Skin epidermis (tissue), 12 donors: ENCODE data around the gene HACL1.

Experiments
- H3K27ac ChIP-seq, 21 experiments: fragments of 200-600 bp; sonication (generic) in 11 of 21; one replicate each; pipeline ENCODE4 v1.5.0; 2020; ENCODE audit warnings: mild to moderate bottlenecking in 3 of 21, inconsistent platforms in 2 of 21, moderate library complexity in 2 of 21
- H3K4me3 ChIP-seq, 7 experiments: fragments of 200-600 bp; sonication (generic) in 2 of 7; one replicate each; pipeline ENCODE4 v1.5.0; 2020; ENCODE audit warnings: inconsistent platforms in 2 of 7, mild to moderate bottlenecking in 2 of 7, moderate library complexity in 1 of 7

HACL1 gene

GRCh38 chr3:15591928-15592327 lies 9.4 kb downstream of the HACL1 start:
- H3K4me3 ChIP-seq, result no peak overlapping the region
- H3K27ac ChIP-seq, result no peak overlapping the region

GRCh38 chr3:15591242-15591641 lies 10.1 kb downstream of the HACL1 start:
- no peak overlapping the region for H3K4me3 ChIP-seq

GRCh38 chr3:15585111-15585845 lies 16.1 kb downstream of the HACL1 start:
- no peak overlapping the region for H3K27ac ChIP-seq
- H3K4me3 ChIP-seq, result no peak overlapping the region

More at GRCh38 chr3:15591242-15591641, 10.1 kb downstream of the HACL1 start:
- no peak overlapping the region for H3K27ac ChIP-seq

GRCh38 chr3:15581471-15582394 lies 19.6 kb downstream of the HACL1 start:
- Histone ChIP-seq H3K4me3 (no peak overlapping the region), H3K27ac (no peak overlapping the region)

GRCh38 chr3:15579051-15579450 lies 22.3 kb downstream of the HACL1 start:
- H3K27ac ChIP-seq, result peak overlapping the region in 2 of 21 experiments; percentile 3 to 49

GRCh38 chr3:15578289-15578867 lies 23.0 kb downstream of the HACL1 start:
- H3K4me3 ChIP-seq, result no peak overlapping the region
- peak overlapping the region in 3 of 21 experiments; percentile 3 to 49 (median 16) for H3K27ac ChIP-seq

More at GRCh38 chr3:15579051-15579450, 22.3 kb downstream of the HACL1 start:
- H3K4me3 ChIP-seq, result no peak overlapping the region

- H3K4me3 ChIP-seq, result no peak overlapping the region
- no peak overlapping the region for H3K27ac ChIP-seq
These were observed 24.9 kb downstream of the HACL1 start for GRCh38 chr3:15576475-15576874.

GRCh38 chr3:15575446-15575845 lies 25.9 kb downstream of the HACL1 start:
- no peak overlapping the region for H3K4me3 ChIP-seq

GRCh38 chr3:15572138-15572537 lies 29.2 kb downstream of the HACL1 start:
- Histone ChIP-seq H3K27ac (no peak overlapping the region), H3K4me3 (no peak overlapping the region)

More at GRCh38 chr3:15575446-15575845, 25.9 kb downstream of the HACL1 start:
- no peak overlapping the region for H3K27ac ChIP-seq

- H3K4me3 ChIP-seq, result no peak overlapping the region
- H3K27ac ChIP-seq, result no peak overlapping the region
These were observed 38.2 kb downstream of the HACL1 start for GRCh38 chr3:15563190-15563589.

- H3K4me3 ChIP-seq, result no peak overlapping the region
- H3K27ac ChIP-seq, result no peak overlapping the region
These were observed 38.8 kb downstream of the HACL1 start for GRCh38 chr3:15562560-15562959.

GRCh38 chr3:15558581-15558980 lies 42.8 kb downstream of the HACL1 start:
- Histone ChIP-seq H3K4me3 (no peak overlapping the region), H3K27ac (no peak overlapping the region)

GRCh38 chr3:15557511-15557946 lies 43.8 kb downstream of the HACL1 start:
- Histone ChIP-seq H3K27ac (no peak overlapping the region), H3K4me3 (no peak overlapping the region)

- peak overlapping the region in 3 of 21 experiments; percentile 17 to 57 (median 24) for H3K27ac ChIP-seq
These were observed 44.9 kb downstream of the HACL1 start for GRCh38 chr3:15556512-15556911.

GRCh38 chr3:15553749-15554148 lies 47.6 kb downstream of the HACL1 start:
- Histone ChIP-seq H3K4me3 (no peak overlapping the region), H3K27ac (no peak overlapping the region)

More at GRCh38 chr3:15556512-15556911, 44.9 kb downstream of the HACL1 start:
- no peak overlapping the region for H3K4me3 ChIP-seq

GRCh38 chr3:15551902-15552301 lies 49.5 kb downstream of the HACL1 start:
- Histone ChIP-seq H3K4me3 (no peak overlapping the region), H3K27ac (no peak overlapping the region)

GRCh38 chr3:15549846-15550245 lies 51.5 kb downstream of the HACL1 start:
- Histone ChIP-seq H3K4me3 (no peak overlapping the region), H3K27ac (no peak overlapping the region)

GRCh38 chr3:15542614-15543013 lies 58.8 kb downstream of the HACL1 start:
- H3K27ac ChIP-seq, result no peak overlapping the region
- H3K4me3 ChIP-seq, result no peak overlapping the region

- H3K4me3 ChIP-seq, result no peak overlapping the region
- H3K27ac ChIP-seq, result no peak overlapping the region
These were observed 60.0 kb downstream of the HACL1 start for GRCh38 chr3:15541371-15541770.

- Histone ChIP-seq H3K27ac (no peak overlapping the region), H3K4me3 (no peak overlapping the region)
These were observed 62.3 kb downstream of the HACL1 start for GRCh38 chr3:15539066-15539465.
